HL-60 (cell line): ENCODE measurements around the gene WFDC11.

Source experiments
- CTCF ChIP-seq: IDR thresholded peaks from one replicate; pipeline ENCODE4 v1.5.1; 2011; ENCODE audit warnings: low read length, control low read depth, inconsistent platforms; ENCODE audit not compliant: insufficient read depth
- POLR2AphosphoS5 ChIP-seq: IDR thresholded peaks from 2 replicates; pipeline ENCODE4 v1.6.1; 2012; ENCODE audit warnings: low read depth
- REST ChIP-seq: IDR thresholded peaks from 2 replicates; pipeline ENCODE4 v1.6.1; 2012; ENCODE audit warnings: low read depth; ENCODE audit not compliant: insufficient replicate concordance
- SPI1 ChIP-seq: IDR thresholded peaks from 2 replicates; pipeline ENCODE4 v1.6.1; 2012; ENCODE audit warnings: low read depth, mild to moderate bottlenecking, borderline replicate concordance

- no peak for TF ChIP-seq CTCF
- TF ChIP-seq POLR2AphosphoS5 = no peak
- TF ChIP-seq REST = no peak
- TF ChIP-seq SPI1 = no peak
These were observed 57.7 kb downstream of the WFDC11 start for GRCh38 chr20:45612314-45612713.
